ENCODE results near the gene MFSD11. TPM values are rescaled to one million over a fixed set of nuclear protein-coding genes. Genes with fewer than 3 reads are reported as not detected.
"Not testable (repeated sequence)": the region's sequence is repeated elsewhere in the genome, so short reads cannot be mapped to it uniquely, and the experiment has no call there.

MFSD11 gene
- polyA plus RNA-seq: 10 to 100 TPM; 25.2 to 48.0 (median 36.0) TPM

GRCh38 chr17:76737676-76738467, at the start of gene MFSD11:
Gene MFSD11 (plus strand): TSS chr17:76738119. CDS start chr17:76738353, 234 bp downstream.
- peaks cover 21 to 36% (median 30%) of the 10 kb centered on the region in 3 donors for H3K27me3 Mint-ChIP-seq (ENCODE audit: low read depth in 3 of 3)
- DNase-seq: peak; percentile 95 to 96 (median 96)
- H3K9me3 Mint-ChIP-seq: no peaks in the 10 kb centered on the region
- peaks cover 49 to 55% of the 10 kb centered on the region in 2 donors for H3K4me1 Mint-ChIP-seq
- peak within 1 kb of the TSS; percentile 99 to 100 (median 99) for H3K27ac Mint-ChIP-seq
- H3K36me3 Mint-ChIP-seq: peaks cover 22 to 39% (median 27%) of the 10 kb centered on the region in 3 donors
- peak within 1 kb of the TSS; percentile 93 to 98 (median 95) for H3K4me3 Mint-ChIP-seq

- Mint-ChIP-seq H3K9me3 (no peaks in the 10 kb centered on the region), H3K36me3 (peaks cover 0 to 3% (median 3%) of the 10 kb centered on the region in 3 donors), H3K4me3 (no peak overlapping the region), H3K27me3 (ENCODE audit: low read depth in 3 of 3) (peaks cover 0 to 3% (median 2%) of the 10 kb centered on the region in 3 donors), H3K27ac (no peak overlapping the region), H3K4me1 (peaks cover 0 to 2% of the 10 kb centered on the region in 2 donors)
- DNase-seq: no peak
Measured at GRCh38 chr17:76688165-76688622, 49.7 kb upstream of the MFSD11 start.

DNA sequence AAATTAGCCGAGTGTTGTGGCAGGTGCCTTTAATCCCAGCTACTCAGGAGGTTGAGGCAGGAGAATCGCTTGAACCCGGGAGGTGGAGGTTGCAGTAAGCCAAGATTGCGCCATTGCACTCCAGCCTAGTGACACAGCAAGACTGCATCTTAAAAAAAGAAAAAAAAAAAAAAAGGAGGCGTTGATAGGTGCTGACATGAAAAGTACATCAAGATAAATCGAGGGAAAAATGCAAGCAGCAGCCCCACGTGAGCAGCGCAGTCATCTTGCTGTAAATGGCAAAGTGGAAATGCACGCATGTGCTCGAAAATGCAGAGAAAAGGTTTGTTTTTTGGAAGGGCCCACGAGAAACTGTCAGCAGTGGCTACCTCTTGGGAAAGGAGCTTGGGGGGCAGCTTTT, 48.1 kb upstream of the MFSD11 start:
- Mint-ChIP-seq H3K9me3 (no peaks in the 10 kb centered on the region), H3K4me1 (no peaks in the 10 kb centered on the region), H3K27me3 (ENCODE audit: low read depth in 3 of 3) (peaks cover 0 to 5% (median 2%) of the 10 kb centered on the region in 3 donors), H3K27ac (no peak overlapping the region), H3K36me3 (peaks cover 0 to 3% (median 3%) of the 10 kb centered on the region in 3 donors), H3K4me3 (no peak overlapping the region)
- no peak for DNase-seq

DNA sequence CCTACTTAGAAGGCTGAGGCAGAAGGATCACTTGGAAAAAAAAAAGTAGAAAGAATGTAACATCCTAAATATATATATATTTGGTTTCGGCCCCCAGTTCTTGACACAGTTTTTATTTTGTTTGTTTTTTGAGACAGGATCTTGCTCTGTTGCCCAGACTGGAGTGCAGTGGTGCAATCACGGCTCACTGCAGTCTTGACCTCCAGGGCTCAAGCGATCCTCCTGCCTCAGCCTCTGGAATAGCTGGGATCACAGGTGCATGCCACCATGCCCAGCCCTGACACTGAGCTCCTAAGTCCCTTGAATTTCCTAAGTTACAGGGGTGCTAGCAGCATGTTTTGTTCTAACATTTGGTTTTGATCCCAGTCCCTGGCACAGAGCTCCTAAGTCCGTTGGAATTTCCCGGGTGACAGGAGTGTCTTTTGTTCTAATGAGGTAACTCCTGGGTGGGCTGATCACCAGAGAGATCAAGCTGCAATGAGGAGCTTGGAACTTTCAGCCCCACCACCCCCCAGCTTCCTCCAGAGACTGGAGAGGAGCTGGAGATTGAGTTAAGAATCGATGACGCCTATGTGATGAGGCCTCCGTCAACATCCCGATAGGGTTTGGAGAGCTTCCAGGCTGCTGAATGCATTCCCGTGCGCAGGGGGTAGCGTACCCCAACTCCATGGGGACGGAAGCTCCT, 47.2 kb upstream of the MFSD11 start:
- Mint-ChIP-seq H3K36me3 (peaks cover 0 to 3% (median 3%) of the 10 kb centered on the region in 3 donors), H3K4me3 (no peak overlapping the region), H3K27ac (no peak overlapping the region), H3K9me3 (no peaks in the 10 kb centered on the region), H3K27me3 (ENCODE audit: low read depth in 3 of 3) (peaks cover 0 to 5% (median 2%) of the 10 kb centered on the region in 3 donors), H3K4me1 (no peaks in the 10 kb centered on the region)
- DNase-seq: no peak

DNA sequence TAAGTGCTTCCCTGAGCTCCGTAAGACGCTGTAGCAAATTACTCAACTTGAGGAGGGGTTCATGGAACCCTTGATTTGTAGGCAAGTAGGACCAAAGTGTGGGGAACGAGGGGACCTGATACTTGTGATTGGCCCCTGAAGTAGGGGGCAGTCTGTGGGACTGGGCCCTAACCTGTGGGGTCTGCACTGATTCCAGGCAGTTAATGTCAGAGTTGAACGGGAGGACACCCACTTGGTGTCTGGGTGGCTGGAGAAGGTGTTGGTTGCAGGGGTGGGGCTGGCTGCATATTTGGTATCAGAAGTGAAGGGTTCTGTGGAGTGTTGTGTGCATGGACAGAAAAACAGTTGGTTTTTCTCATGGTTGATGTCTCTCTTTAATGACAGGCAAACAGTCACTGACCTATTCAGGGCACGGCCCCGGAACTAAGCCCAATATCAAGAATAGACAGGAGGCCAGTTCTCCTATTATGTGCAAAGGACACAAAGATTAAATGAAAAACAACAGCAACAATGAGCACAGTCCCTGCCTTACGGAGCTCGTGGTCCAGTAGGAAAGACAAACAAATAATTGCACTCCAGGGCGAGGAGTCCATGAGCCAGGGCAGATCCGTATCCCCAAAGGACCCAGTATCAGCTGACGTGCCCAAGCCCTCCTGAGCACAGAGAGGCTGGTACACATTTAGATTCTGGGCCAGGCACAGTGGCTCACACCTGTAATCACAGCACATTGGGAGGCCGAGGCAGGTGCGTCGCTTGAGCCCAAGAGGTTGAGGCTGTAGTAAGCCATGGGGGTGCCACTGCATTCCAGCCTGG, 46.3 kb upstream of the MFSD11 start:
- no peak overlapping the region for H3K4me3 Mint-ChIP-seq
- no peaks in the 10 kb centered on the region for H3K9me3 Mint-ChIP-seq

GRCh38 chr17:76695059-76695831, 42.7 kb upstream of the MFSD11 start:
- no peak overlapping the region for H3K4me3 Mint-ChIP-seq
- H3K4me1 Mint-ChIP-seq: peaks cover 2 to 8% of the 10 kb centered on the region in 2 donors
- no peaks in the 10 kb centered on the region for H3K9me3 Mint-ChIP-seq
- H3K36me3 Mint-ChIP-seq: no peaks in the 10 kb centered on the region
- peak overlapping the region in 2 of 6 donors; percentile 30 to 77 for H3K27ac Mint-ChIP-seq
- no peak for DNase-seq
- H3K27me3 Mint-ChIP-seq (ENCODE audit: low read depth in 3 of 3): peaks cover 2 to 4% (median 3%) of the 10 kb centered on the region in 3 donors

More for the DNA sequence above, 46.3 kb upstream of the MFSD11 start:
- H3K36me3 Mint-ChIP-seq: peaks cover 0 to 3% (median 3%) of the 10 kb centered on the region in 3 donors
- H3K4me1 Mint-ChIP-seq: peaks cover 0 to 2% of the 10 kb centered on the region in 2 donors
- no peak overlapping the region for H3K27ac Mint-ChIP-seq
- no peak for DNase-seq
- peaks cover 2 to 6% (median 2%) of the 10 kb centered on the region in 3 donors for H3K27me3 Mint-ChIP-seq (ENCODE audit: low read depth in 3 of 3)

DNA sequence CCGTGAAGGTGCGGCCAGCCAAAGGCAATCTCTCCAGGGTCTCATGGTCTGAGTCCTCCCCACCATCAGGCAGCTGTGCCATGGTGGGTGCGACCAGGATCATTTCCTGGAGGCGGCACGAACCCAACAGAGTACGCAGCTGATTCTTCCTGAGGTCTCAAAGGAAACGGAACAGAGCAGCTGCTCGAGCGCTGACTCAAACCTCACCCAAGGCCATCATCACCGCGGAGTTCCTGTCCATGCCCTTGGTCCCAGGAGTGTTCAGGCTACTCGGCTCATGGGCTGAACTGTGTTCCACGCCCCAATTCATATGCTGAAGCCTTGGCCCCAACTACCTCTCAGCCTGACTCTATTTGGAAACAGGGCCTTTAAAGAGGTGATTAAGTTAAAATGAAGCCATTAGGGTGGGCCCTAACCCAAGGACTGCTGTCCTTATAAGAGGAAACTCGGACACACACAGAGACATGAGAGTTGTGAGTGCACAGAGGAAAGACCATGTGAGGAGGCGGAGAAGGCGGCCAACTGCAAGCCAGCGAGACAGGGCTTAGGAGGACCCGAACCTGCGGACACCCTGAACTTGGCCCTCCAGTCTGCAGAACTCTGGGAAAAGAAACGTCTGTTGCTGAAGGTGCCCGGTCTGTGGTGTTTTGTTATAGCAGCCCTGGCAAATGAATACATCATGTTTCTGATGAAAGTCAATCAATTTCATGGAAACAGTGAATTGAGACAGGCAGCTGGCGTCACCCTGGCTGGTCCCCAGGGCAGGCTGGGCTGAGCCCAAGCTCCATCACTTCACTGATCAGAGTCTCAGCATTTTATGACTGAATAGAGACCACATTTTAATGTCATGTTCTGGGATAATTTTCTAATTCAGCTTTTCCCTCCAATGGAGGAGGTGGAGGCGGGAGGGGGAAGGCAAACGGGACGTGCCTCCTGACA, 40.9 kb upstream of the MFSD11 start:
- no peaks in the 10 kb centered on the region for H3K9me3 Mint-ChIP-seq
- H3K27ac Mint-ChIP-seq: peak overlapping the region in 2 of 6 donors; percentile 39 to 82
- peaks cover 5 to 8% of the 10 kb centered on the region in 2 donors for H3K4me1 Mint-ChIP-seq
- no peaks in the 10 kb centered on the region for H3K36me3 Mint-ChIP-seq
- no peak for DNase-seq
- H3K27me3 Mint-ChIP-seq (ENCODE audit: low read depth in 3 of 3): peaks cover 2 to 4% (median 4%) of the 10 kb centered on the region in 3 donors
- no peak overlapping the region for H3K4me3 Mint-ChIP-seq

DNA sequence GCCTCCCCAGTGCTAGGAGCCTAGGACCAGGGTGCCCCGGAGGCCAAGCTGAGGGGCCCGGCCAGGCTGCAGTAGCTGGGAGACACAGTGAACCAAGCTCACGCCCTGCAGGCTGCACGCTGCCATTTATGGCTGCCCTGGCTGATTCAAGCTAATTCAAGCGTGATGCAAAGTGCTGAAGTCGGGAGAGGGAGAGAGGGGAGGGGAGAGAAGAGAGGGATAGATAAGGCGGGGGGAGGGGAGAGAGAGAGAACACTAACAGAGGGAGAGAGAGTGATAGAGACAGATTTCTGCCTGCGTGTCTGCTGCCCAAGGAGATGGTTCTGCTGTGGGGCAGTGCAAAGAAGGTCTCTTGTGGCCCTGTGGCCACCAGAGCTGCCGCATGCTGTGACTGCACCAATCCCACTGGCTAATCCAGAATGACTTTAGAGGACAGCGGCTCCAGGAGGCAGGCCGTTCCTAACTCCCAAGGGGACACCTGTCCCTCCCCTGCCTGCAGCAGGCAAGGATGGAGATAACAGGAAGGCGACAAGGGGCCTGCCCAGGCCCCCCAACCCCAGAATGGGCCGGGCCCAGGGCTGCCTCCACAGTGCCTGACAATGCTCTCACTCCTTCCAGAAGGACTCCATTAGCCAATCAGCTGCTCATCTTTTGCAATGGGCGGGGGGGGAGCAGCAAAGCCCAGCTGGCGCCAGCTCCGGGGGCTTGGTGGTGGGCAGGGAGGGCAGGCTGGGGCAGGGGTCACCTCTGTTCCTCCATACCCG, 40.0 kb upstream of the MFSD11 start:
- H3K4me3 Mint-ChIP-seq: no peak overlapping the region
- H3K4me1 Mint-ChIP-seq: peaks cover 5 to 8% of the 10 kb centered on the region in 2 donors
- no peaks in the 10 kb centered on the region for H3K9me3 Mint-ChIP-seq
- peak overlapping the region in 1 of 6 donors; percentile 14 for H3K27ac Mint-ChIP-seq
- H3K27me3 Mint-ChIP-seq (ENCODE audit: low read depth in 3 of 3): peaks cover 2 to 4% (median 4%) of the 10 kb centered on the region in 3 donors
- no peak for DNase-seq
- no peaks in the 10 kb centered on the region for H3K36me3 Mint-ChIP-seq

- H3K9me3 Mint-ChIP-seq; H3K4me1 Mint-ChIP-seq; H3K27me3 Mint-ChIP-seq (ENCODE audit: low read depth in 3 of 3); H3K4me3 Mint-ChIP-seq; DNase-seq; H3K36me3 Mint-ChIP-seq: not testable (repeated sequence)
- H3K27ac Mint-ChIP-seq: peak overlapping the region in 2 of 6 donors; percentile 69 to 85
Measured at GRCh38 chr17:76698466-76698977, 39.4 kb upstream of the MFSD11 start.

- Mint-ChIP-seq H3K9me3 (no peaks in the 10 kb centered on the region), H3K4me1 (peaks cover 5 to 8% of the 10 kb centered on the region in 2 donors), H3K27me3 (ENCODE audit: low read depth in 3 of 3) (peaks cover 1 to 6% (median 2%) of the 10 kb centered on the region in 3 donors), H3K27ac (peak overlapping the region in 5 of 6 donors; percentile 65 to 89 (median 80)), H3K4me3 (peak overlapping the region in 3 of 5 donors; percentile 23 to 65 (median 62)), H3K36me3 (no peaks in the 10 kb centered on the region)
- DNase-seq: no peak
Measured at GRCh38 chr17:76700270-76700616, 37.7 kb upstream of the MFSD11 start.
